ENCODE measurements around the gene TAF11L8. TPM values are rescaled to one million over a fixed set of nuclear protein-coding genes. Genes with fewer than 3 reads are reported as not detected.
"Not testable (repeated sequence)": the region's sequence is repeated elsewhere in the genome, so short reads cannot be mapped to it uniquely, and the experiment has no call there.

Gene TAF11L8
- not detected in 2 replicates for total RNA-seq (2014; rRNA removed; shearing (Covaris generic))

- not testable (repeated sequence) for DNase-seq (ENCODE audit: low spot score)
These were observed at the start of gene TAF11L8 for GRCh38 chr5:17590860-17591259. Gene TAF11L8, minus strand, starts transcription at chr5:17590960.

- no peak for DNase-seq (ENCODE audit: low spot score)
These were observed 43.4 kb upstream of the TAF11L8 start, which contains the start of gene TAF11L14 for GRCh38 chr5:17634160-17634559. Gene TAF11L14, plus strand, starts transcription at chr5:17634460.

GRCh38 chr5:17631788-17632187 lies 41.0 kb upstream of the TAF11L8 start, which contains the start of gene TAF11L13:
Gene TAF11L13, plus strand, starts transcription at chr5:17632088.
- DNase-seq (ENCODE audit: low spot score), result not testable (repeated sequence)

GRCh38 chr5:17625686-17626085 lies 34.9 kb upstream of the TAF11L8 start:
- DNase-seq (ENCODE audit: low spot score), result no peak

GRCh38 chr5:17620627-17621026 lies 29.9 kb upstream of the TAF11L8 start:
- no peak for DNase-seq (ENCODE audit: low spot score)

GRCh38 chr5:17619354-17619753 lies 28.6 kb upstream of the TAF11L8 start:
- DNase-seq (ENCODE audit: low spot score), result no peak

- no peak for DNase-seq (ENCODE audit: low spot score)
These were observed 24.3 kb upstream of the TAF11L8 start for GRCh38 chr5:17614872-17615605.

GRCh38 chr5:17610092-17610491 lies 19.3 kb upstream of the TAF11L8 start, which contains the start of gene TAF11L12:
Gene TAF11L12, plus strand, starts transcription at chr5:17610392.
- DNase-seq (ENCODE audit: low spot score), result not testable (repeated sequence)

- not testable (repeated sequence) for DNase-seq (ENCODE audit: low spot score)
These were observed 16.7 kb upstream of the TAF11L8 start for GRCh38 chr5:17607461-17607860.

GRCh38 chr5:17604951-17605350 lies 14.2 kb upstream of the TAF11L8 start:
- DNase-seq (ENCODE audit: low spot score), result no peak

GRCh38 chr5:17603880-17604279 lies 13.1 kb upstream of the TAF11L8 start, which contains the start of gene TAF11L11:
Gene TAF11L11, plus strand, starts transcription at chr5:17604183.
- not testable (repeated sequence) for DNase-seq (ENCODE audit: low spot score)

- DNase-seq (ENCODE audit: low spot score), result not testable (repeated sequence)
These were observed 7.0 kb upstream of the TAF11L8 start, which contains the start of gene TAF11L10 for GRCh38 chr5:17597728-17598127. Gene TAF11L10, minus strand, starts transcription at chr5:17597828.

GRCh38 chr5:17594255-17594654 lies 3.5 kb upstream of the TAF11L8 start, which contains the start of gene TAF11L9:
Gene TAF11L9, minus strand, starts transcription at chr5:17594394.
- DNase-seq (ENCODE audit: low spot score), result not testable (repeated sequence)

- DNase-seq (ENCODE audit: low spot score), result not testable (repeated sequence)
These were observed 5.1 kb downstream of the TAF11L8 start, which contains the start of gene TAF11L7 for GRCh38 chr5:17585658-17586057. Gene TAF11L7, minus strand, starts transcription at chr5:17585758.

Small RNA genes within 50 kb of the gene (small RNA-seq; reads per million reads assigned to genes)
- gene AC233724.3 (not detected), gene AC233724.6 (not detected), gene AC233724.7 (not detected)

Other genes starting within 250 kb of the TAF11L8 start
- gene TAF11L2, start 92.7 kb downstream of the TAF11L8 start, total RNA-seq (2014; rRNA removed; shearing (Covaris generic)), result not detected in 2 replicates
- gene TAF11L3, start 72.6 kb downstream of the TAF11L8 start, total RNA-seq (2014; rRNA removed; shearing (Covaris generic)), result not detected in 2 replicates
- not detected in 2 replicates for gene TAF11L4, start 69.2 kb downstream of the TAF11L8 start, total RNA-seq (2014; rRNA removed; shearing (Covaris generic))
- gene TAF11L5, start 65.7 kb downstream of the TAF11L8 start, total RNA-seq (2014; rRNA removed; shearing (Covaris generic)), result not detected in 2 replicates
- gene TAF11L6, start 62.3 kb downstream of the TAF11L8 start, total RNA-seq (2014; rRNA removed; shearing (Covaris generic)), result not detected in 2 replicates
- gene TAF11L7, start 5.2 kb downstream of the TAF11L8 start, total RNA-seq (2014; rRNA removed; shearing (Covaris generic)), result not detected in 2 replicates
- gene TAF11L9, start 3.4 kb upstream of the TAF11L8 start, total RNA-seq (2014; rRNA removed; shearing (Covaris generic)), result not detected in 2 replicates
- not detected in 2 replicates for gene TAF11L10, start 6.9 kb upstream of the TAF11L8 start, total RNA-seq (2014; rRNA removed; shearing (Covaris generic))
- not detected in 2 replicates for gene TAF11L11, start 13.2 kb upstream of the TAF11L8 start, total RNA-seq (2014; rRNA removed; shearing (Covaris generic))
- not detected in 2 replicates for gene TAF11L12, start 19.4 kb upstream of the TAF11L8 start, total RNA-seq (2014; rRNA removed; shearing (Covaris generic))
- not detected in 2 replicates for gene TAF11L13, start 41.1 kb upstream of the TAF11L8 start, total RNA-seq (2014; rRNA removed; shearing (Covaris generic))
- gene TAF11L14, start 43.5 kb upstream of the TAF11L8 start, total RNA-seq (2014; rRNA removed; shearing (Covaris generic)), result not detected in 2 replicates

Data from HT-29 (cell line).